ENCODE results near the gene EBF4.

GRCh38 chr20:2753461-2754040 lies 61.0 kb downstream of the EBF4 start:
- TF ChIP-seq CTCF (IDR thresholded peaks at IDR 0.05) = no peak
- TF ChIP-seq POLR2A (IDR thresholded peaks at IDR 0.05) = no peak
